ENCODE results near the gene AMOTL1.

DNA sequence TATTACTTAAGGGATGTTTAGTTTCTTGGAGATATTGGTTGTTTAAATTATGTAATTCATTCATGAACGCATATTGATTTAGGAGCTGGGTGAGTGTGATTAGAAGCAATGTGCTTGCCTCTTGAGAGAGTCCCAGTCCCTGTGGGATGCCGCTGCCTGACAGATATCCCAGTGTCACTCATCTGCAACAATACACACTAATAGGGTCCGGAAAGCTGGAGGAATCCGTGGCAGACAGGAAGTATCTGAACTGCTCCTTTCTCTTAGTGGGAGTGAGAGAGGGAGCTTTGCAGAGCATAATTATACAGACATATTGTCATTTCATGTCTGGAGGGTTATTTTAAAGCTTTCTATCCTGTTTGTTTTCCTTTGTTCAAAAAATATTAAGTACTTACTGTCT is 17.4 kb downstream of the AMOTL1 start:
- TF ChIP-seq POLR2AphosphoS5 (IDR thresholded peaks at IDR 0.05; ENCODE audit: low read depth, low read length) (no peak), POLR2A (IDR thresholded peaks at IDR 0.05; ENCODE audit: low read depth, low read length) (no peak)
